Measurements from ENCODE around the gene PRSS57. TPM values are rescaled to one million over a fixed set of nuclear protein-coding genes. Genes with fewer than 3 reads are reported as not detected.

PRSS57 gene
- total RNA-seq, 1 experiment from 2014 or later: not detected

DNA sequence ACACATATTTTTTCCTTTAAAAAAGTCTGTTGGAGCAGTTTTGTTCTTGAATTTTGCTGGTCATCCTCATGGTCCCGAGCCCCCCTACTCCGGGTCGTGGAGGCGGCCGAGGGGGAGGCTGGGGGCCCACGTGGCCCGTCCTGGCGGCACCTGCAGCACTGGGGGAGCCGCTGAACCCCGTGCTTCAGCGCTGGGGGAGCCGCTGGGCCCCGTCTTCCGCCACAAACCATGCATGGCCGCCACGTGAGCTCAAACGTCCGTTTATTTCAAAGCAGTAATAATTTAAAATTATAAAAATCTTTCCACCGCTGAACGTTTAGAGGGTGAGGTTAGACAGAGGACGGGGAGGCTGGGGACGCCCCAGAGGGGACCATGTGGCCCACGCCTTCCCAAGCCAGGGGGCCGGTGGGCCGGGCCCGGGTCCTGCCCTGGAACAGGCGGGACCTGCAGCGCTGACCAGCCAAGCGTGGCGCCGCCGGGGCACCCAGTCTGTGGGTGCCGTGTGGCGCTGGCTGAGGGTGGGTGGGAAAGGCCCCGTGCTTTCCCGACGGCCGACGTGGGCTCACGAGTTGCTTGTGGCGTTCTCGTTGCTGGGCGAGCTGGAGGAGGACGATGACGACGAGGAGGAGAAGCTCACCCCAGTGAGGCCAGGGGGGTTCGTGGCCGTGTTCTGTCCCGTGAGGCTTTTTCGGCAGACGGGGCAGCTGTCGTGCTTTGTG, 47.5 kb downstream of the PRSS57 start:
- intact Hi-C loops (cut with micrococcal nuclease): no loop called here
- Histone ChIP-seq H3K4me3 (ENCODE audit: low read length) (no peak overlapping the region), H3K79me2 (ENCODE audit: low read length) (peaks cover 4% of the 10 kb centered on the region), H3K4me1 (ENCODE audit: insufficient read depth, low read length) (no peaks in the 10 kb centered on the region), H4K20me1 (ENCODE audit: low read length) (no peaks in the 10 kb centered on the region), H3F3A (ENCODE audit: low read length, unreplicated experiment) (no peaks in the 10 kb centered on the region), H3K27ac (ENCODE audit: low read length) (no peak overlapping the region), H3K27me3 (ENCODE audit: low read length) (no peaks in the 10 kb centered on the region), H3K9me3 (ENCODE audit: low read length) (no peaks in the 10 kb centered on the region), H3K4me2 (ENCODE audit: low read length) (no peak overlapping the region), H3K36me3 (ENCODE audit: low read depth, low read length) (no peaks in the 10 kb centered on the region), H2AFZ (ENCODE audit: low read length) (no peak overlapping the region), H3K9me2 (replicated peaks; ENCODE audit: low read length) (no peaks in the 10 kb centered on the region), H3K9ac (ENCODE audit: low read length) (no peak overlapping the region)
- ATAC-seq: no peak
- no peak for DNase-seq
- POLR2A ChIA-PET (ENCODE audit: unreplicated experiment): no interaction called here
- TF ChIP-seq EZH2phosphoT487 (IDR thresholded peaks at IDR 0.05; ENCODE audit: borderline replicate concordance, low read length): no peak
- TF ChIP-seq EZH2 (IDR thresholded peaks at IDR 0.05; ENCODE audit: low read length, unreplicated experiment): no peak
- TF ChIP-seq, protein P1, sequence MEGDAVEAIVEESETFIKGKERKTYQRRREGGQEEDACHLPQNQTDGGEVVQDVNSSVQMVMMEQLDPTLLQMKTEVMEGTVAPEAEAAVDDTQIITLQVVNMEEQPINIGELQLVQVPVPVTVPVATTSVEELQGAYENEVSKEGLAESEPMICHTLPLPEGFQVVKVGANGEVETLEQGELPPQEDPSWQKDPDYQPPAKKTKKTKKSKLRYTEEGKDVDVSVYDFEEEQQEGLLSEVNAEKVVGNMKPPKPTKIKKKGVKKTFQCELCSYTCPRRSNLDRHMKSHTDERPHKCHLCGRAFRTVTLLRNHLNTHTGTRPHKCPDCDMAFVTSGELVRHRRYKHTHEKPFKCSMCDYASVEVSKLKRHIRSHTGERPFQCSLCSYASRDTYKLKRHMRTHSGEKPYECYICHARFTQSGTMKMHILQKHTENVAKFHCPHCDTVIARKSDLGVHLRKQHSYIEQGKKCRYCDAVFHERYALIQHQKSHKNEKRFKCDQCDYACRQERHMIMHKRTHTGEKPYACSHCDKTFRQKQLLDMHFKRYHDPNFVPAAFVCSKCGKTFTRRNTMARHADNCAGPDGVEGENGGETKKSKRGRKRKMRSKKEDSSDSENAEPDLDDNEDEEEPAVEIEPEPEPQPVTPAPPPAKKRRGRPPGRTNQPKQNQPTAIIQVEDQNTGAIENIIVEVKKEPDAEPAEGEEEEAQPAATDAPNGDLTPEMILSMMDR (conservative IDR thresholded peaks at IDR 0.05; ENCODE audit: low read depth, low read length): no peak
- no TSS peak for BruUV-seq (replicated peaks)
- CTCF ChIA-PET: no interaction called here

DNA sequence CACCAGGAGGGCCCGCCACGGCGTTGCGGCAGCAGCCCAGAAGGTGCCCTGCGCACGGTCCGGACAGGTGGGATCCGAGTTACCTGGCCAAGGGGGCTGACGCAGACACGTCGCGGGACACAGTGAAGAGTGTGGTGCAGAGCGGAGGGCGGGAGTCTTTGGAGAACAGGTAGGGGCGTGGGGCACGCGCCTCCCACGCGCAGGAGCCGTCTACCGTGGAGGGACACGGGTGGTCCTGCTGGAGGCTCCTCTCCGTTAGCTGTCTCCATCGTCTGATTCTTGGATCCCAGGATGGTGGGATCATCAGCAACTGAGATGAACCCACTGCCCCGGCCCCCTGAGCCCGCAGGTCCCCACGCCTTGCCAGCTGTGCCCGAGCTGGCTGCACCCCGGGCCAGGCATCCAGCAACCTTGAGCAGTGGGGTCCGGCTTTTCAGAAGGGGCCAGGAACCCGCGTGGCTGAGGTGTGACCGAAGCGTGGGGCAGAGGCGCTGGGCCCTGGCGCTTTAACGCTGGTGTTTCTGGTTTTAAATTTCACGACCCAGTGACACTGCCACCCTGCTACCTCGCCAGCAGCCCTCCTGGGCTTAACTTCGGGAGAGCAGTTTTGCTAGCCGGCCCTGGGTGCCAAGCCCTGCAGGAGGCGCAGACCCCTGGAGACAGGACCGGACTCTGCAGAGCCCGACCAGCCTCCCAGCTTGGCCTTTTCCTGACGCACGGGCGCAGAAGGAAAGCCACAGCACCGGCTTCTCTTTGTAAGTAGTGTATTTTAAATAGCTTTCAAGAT, 48.3 kb downstream of the PRSS57 start:
- Histone ChIP-seq H3K4me3 (ENCODE audit: low read length) (no peak overlapping the region), H3K4me2 (ENCODE audit: low read length) (no peak overlapping the region), H3K36me3 (ENCODE audit: low read depth, low read length) (no peaks in the 10 kb centered on the region), H3K79me2 (ENCODE audit: low read length) (no peaks in the 10 kb centered on the region), H3K4me1 (ENCODE audit: insufficient read depth, low read length) (no peaks in the 10 kb centered on the region), H3K9ac (ENCODE audit: low read length) (no peak overlapping the region), H3K27ac (ENCODE audit: low read length) (no peak overlapping the region), H3K27me3 (ENCODE audit: low read length) (no peaks in the 10 kb centered on the region), H3K9me3 (ENCODE audit: low read length) (no peaks in the 10 kb centered on the region), H3F3A (ENCODE audit: low read length, unreplicated experiment) (no peaks in the 10 kb centered on the region), H2AFZ (ENCODE audit: low read length) (no peak overlapping the region), H3K9me2 (replicated peaks; ENCODE audit: low read length) (no peaks in the 10 kb centered on the region), H4K20me1 (ENCODE audit: low read length) (no peaks in the 10 kb centered on the region)
- ChIA-PET CTCF (no interaction called here), POLR2A (ENCODE audit: unreplicated experiment) (no interaction called here)
- DNase-seq: no peak
- BruUV-seq (replicated peaks): no TSS peak
- intact Hi-C loops (cut with micrococcal nuclease): no loop called here
- TF ChIP-seq, protein P1 (conservative IDR thresholded peaks at IDR 0.05; ENCODE audit: low read depth, low read length): no peak
- TF ChIP-seq EZH2phosphoT487 (IDR thresholded peaks at IDR 0.05; ENCODE audit: borderline replicate concordance, low read length): no peak
- TF ChIP-seq EZH2 (IDR thresholded peaks at IDR 0.05; ENCODE audit: low read length, unreplicated experiment): no peak
- ATAC-seq: no peak

Measured in PC-3 (cell line).